OCI-LY7 (cell line): ENCODE data around the gene RHOJ.

Source experiments
- CTCF ChIP-seq: fragments of 200-600 bp; sonication (generic); conservative IDR thresholded peaks from 2 replicates; pipeline ENCODE4 v1.5.1; 2014; ENCODE audit warnings: mild to moderate bottlenecking, antibody characterized with exemption, low read length, moderate library complexity, mixed read lengths
- EZH2phosphoT487 ChIP-seq: fragments of 200-600 bp; sonication (generic); IDR thresholded peaks from 2 replicates; pipeline ENCODE4 v1.6.1; 2018; ENCODE audit warnings: low read depth, borderline replicate concordance, mild to moderate bottlenecking, mixed run types, antibody characterized with exemption, low read length, moderate library complexity, mixed read lengths

- TF ChIP-seq CTCF (no peak), EZH2phosphoT487 (no peak)
Observed at GRCh38 chr14:63205866-63206265, 1.6 kb downstream of the RHOJ start.
